Measurements from ENCODE around the gene UCMA.
"Not testable (repeated sequence)": the region's sequence is repeated elsewhere in the genome, so short reads cannot be mapped to it uniquely, and the experiment has no call there.

Gene UCMA

DNA sequence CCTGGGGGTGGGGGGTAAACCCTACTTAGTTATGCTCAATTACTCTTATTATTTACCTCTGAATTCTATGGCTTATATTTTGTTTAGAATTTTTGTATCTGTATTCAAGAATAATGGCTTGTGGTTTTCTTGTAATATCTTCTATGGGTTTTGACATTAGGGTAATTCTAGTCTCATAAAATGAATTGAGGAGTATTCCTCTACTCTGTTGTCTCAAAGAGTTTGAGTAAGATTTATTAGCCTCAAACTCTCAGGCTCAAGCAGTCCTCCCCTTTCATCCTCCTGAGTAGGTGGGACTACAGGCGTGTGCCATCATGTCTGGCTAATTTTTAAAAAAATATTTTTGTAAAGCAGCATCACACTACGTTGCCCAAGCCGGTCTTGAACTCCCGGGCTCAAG lies 19.6 kb upstream of the UCMA start:
- H3K4me3 ChIP-seq (ENCODE audit: low read length) = no peak overlapping the region
- H3K4me1 ChIP-seq (ENCODE audit: insufficient read depth, low read length) = no peaks in the 10 kb centered on the region
- no peak overlapping the region for H2AFZ ChIP-seq (ENCODE audit: low read depth, low read length)
- no peaks in the 10 kb centered on the region for H3K27me3 ChIP-seq (ENCODE audit: insufficient read depth, low read length)
- H3K36me3 ChIP-seq (ENCODE audit: insufficient read depth, low read length) = no peaks in the 10 kb centered on the region
- H3K9me3 ChIP-seq (ENCODE audit: low read length) = no peaks in the 10 kb centered on the region

DNA sequence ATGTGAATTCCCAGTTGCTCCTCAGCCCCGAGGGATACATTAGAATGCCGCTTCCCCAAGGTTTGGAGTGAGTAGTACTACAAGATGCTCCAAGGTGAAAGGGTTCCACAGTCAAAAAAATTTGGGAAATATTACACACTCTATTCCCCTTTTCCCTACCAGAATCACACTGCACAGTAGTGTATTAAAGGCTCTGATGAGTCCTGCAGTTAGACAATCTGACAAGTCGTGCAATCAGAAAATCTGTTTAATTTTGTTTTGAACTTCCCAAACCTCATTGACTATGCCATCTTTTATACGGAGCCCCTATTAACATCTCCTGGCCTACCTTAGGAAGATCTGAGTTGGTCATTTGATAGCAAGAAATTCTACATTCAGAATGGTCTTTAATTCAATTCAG lies 13.6 kb upstream of the UCMA start:
- H2AFZ ChIP-seq (ENCODE audit: low read depth, low read length) = no peak overlapping the region
- no peaks in the 10 kb centered on the region for H3K27me3 ChIP-seq (ENCODE audit: insufficient read depth, low read length)
- no peaks in the 10 kb centered on the region for H3K36me3 ChIP-seq (ENCODE audit: insufficient read depth, low read length)
- no peak overlapping the region for H3K4me3 ChIP-seq (ENCODE audit: low read length)
- H3K9me3 ChIP-seq (ENCODE audit: low read length) = no peaks in the 10 kb centered on the region
- no peaks in the 10 kb centered on the region for H3K4me1 ChIP-seq (ENCODE audit: insufficient read depth, low read length)

DNA sequence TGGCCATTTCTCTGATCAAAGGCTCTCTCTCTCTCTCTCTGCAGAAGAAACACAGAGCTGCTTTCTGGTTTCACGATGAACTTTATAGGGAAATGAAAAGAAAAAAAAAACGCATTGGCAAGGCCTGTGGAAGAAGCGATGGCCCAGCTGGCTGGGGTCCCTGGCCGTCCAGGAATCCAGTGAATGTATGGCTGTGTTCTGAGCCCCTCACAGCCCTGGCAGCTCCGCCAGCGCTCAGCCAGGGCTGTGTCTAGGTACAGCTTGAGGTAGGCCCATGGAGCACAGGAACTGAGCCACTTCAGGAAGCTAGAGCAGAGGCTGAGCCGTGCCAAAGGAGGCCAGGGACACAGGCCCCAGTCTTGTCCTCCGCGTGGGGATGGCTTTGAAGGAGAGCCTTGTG lies 13.1 kb upstream of the UCMA start:
- no peaks in the 10 kb centered on the region for H3K4me1 ChIP-seq (ENCODE audit: insufficient read depth, low read length)
- H3K27me3 ChIP-seq (ENCODE audit: insufficient read depth, low read length) = no peaks in the 10 kb centered on the region
- no peaks in the 10 kb centered on the region for H3K9me3 ChIP-seq (ENCODE audit: low read length)
- H3K4me3 ChIP-seq (ENCODE audit: low read length) = no peak overlapping the region
- no peak overlapping the region for H2AFZ ChIP-seq (ENCODE audit: low read depth, low read length)
- H3K36me3 ChIP-seq (ENCODE audit: insufficient read depth, low read length) = no peaks in the 10 kb centered on the region

DNA sequence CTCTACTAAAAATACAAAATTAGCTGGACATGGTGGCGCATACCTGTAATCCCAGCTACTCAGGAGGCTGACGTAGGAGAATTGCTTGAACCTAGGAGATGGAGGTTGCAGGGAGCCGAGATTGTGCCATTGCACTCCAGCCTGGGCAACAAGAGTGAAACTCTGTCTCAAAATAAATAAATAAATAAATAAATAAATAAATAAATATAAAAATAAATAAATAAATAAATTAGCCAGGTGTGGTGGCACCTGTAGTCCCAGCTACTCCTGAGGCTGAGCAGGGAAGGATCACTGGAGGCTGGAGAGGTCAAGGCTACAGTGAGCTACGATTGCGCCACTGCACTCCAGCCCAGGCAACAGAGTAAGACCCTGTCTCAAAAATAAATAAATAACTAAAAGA lies 8.1 kb upstream of the UCMA start:
- not testable (repeated sequence) for H3K27me3 ChIP-seq (ENCODE audit: insufficient read depth, low read length); H3K4me3 ChIP-seq (ENCODE audit: low read length); H3K4me1 ChIP-seq (ENCODE audit: insufficient read depth, low read length); H3K36me3 ChIP-seq (ENCODE audit: insufficient read depth, low read length); H3K9me3 ChIP-seq (ENCODE audit: low read length); H2AFZ ChIP-seq (ENCODE audit: low read depth, low read length)

DNA sequence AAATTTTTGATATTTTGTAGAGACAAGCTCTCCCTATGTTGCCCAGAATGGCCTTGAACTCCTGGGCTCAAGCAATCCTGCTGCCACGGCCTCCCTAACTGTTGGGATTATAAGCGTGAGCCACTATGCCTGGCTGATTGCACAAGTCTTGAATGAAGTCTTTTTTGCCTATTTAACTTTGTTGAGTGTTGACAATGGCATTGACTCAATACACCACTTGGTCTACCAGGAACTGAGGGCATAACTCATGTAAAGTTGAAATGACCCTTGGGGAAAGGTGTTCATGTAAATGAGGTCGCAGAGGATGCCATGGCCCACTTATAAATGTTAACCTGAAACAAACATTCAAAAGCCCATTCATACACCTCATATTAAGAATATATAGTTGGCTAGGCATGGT lies 7.4 kb upstream of the UCMA start:
- Histone ChIP-seq H3K36me3 (ENCODE audit: insufficient read depth, low read length) (no peaks in the 10 kb centered on the region), H2AFZ (ENCODE audit: low read depth, low read length) (no peak overlapping the region), H3K9me3 (ENCODE audit: low read length) (no peaks in the 10 kb centered on the region), H3K4me3 (ENCODE audit: low read length) (no peak overlapping the region), H3K4me1 (ENCODE audit: insufficient read depth, low read length) (no peaks in the 10 kb centered on the region), H3K27me3 (ENCODE audit: insufficient read depth, low read length) (no peaks in the 10 kb centered on the region)

DNA sequence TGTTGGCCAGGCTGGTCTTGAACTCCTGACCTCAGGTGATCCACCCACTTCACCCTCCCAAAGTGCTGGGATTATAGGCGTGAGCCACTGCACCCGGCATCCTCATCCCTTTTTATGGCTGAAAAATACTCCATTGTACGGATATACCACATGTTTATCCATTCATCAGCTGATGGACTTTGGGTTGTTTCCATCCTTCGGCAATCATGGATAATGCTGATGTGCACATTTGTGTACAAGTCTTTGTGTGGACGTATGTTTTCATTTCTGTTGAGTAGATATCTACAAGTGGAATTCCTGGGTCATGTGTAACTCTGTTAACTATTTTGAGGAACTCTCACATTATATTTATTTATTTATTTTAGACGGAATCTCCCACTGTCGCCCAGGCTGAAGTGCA lies 5.7 kb upstream of the UCMA start:
- H3K4me1 ChIP-seq (ENCODE audit: insufficient read depth, low read length) = no peaks in the 10 kb centered on the region
- H2AFZ ChIP-seq (ENCODE audit: low read depth, low read length) = no peak overlapping the region
- H3K36me3 ChIP-seq (ENCODE audit: insufficient read depth, low read length) = no peaks in the 10 kb centered on the region
- no peak overlapping the region for H3K4me3 ChIP-seq (ENCODE audit: low read length)
- no peaks in the 10 kb centered on the region for H3K9me3 ChIP-seq (ENCODE audit: low read length)
- H3K27me3 ChIP-seq (ENCODE audit: insufficient read depth, low read length) = no peaks in the 10 kb centered on the region

DNA sequence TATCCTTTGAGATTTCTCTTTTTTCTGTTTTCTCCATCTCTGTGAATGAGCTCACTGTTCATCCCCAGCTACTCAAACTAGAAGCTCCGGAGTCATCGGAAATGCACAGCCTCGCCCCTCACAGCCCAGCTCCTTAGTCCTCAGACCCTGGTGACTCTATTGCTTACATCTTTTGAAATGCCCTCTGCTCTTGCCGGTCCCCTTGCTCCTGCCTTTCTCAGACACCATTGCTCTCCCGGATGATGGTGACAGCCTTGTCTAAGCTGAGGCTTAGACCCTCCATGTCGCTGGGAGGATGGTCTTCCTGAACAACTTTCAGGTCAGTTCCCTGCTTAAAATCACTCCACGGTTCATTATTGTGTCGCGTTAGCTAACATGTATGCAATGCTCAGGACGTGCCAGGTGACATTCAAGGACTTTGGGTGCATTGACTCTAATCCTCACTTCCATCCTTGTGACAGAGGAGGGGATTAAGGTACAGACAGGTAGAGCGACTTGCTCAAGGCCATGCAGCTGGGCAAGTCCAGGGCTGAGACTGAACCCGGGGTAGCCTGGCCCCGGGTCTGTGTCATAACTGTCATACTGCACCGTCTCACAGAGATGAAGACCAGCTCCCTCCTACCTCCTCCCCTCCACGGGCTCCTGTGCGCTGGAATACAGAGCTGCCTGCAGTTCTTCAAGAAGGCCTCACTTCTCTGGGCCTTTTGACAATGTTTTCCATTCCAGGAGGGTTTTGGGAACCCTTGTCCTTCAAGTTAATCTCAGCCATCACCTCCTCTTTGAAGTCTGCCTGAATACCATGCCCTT lies 4.3 kb upstream of the UCMA start:
- Histone ChIP-seq H3K4me3 (ENCODE audit: low read length) (no peak overlapping the region), H3K9me3 (ENCODE audit: low read length) (no peaks in the 10 kb centered on the region), H3K4me1 (ENCODE audit: insufficient read depth, low read length) (no peaks in the 10 kb centered on the region), H3K36me3 (ENCODE audit: insufficient read depth, low read length) (no peaks in the 10 kb centered on the region), H3K27me3 (ENCODE audit: insufficient read depth, low read length) (no peaks in the 10 kb centered on the region), H2AFZ (ENCODE audit: low read depth, low read length) (no peak overlapping the region)

DNA sequence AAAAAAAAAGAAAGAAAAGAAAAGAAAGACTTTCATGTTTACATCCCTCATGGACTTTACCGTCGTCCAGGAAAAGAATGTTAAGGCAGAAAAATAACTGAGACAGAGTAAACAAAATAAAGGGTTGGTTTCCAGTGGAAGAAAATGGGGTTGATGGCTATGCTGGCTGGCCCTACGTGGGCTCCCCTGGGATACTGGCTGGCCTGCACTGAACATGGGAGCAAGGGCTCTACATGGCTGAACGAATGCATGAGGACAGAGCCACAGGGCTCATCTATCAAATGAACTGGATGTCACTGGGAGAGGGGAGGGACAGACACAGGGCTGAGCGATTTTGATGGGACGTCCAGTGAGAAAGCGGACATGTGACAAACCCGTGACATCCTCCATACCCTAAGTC lies 2.5 kb upstream of the UCMA start:
- Histone ChIP-seq H2AFZ (ENCODE audit: low read depth, low read length) (no peak overlapping the region), H3K36me3 (ENCODE audit: insufficient read depth, low read length) (no peaks in the 10 kb centered on the region), H3K9me3 (ENCODE audit: low read length) (no peaks in the 10 kb centered on the region), H3K4me3 (ENCODE audit: low read length) (no peak overlapping the region), H3K4me1 (ENCODE audit: insufficient read depth, low read length) (no peaks in the 10 kb centered on the region), H3K27me3 (ENCODE audit: insufficient read depth, low read length) (peaks cover 2% of the 10 kb centered on the region)

DNA sequence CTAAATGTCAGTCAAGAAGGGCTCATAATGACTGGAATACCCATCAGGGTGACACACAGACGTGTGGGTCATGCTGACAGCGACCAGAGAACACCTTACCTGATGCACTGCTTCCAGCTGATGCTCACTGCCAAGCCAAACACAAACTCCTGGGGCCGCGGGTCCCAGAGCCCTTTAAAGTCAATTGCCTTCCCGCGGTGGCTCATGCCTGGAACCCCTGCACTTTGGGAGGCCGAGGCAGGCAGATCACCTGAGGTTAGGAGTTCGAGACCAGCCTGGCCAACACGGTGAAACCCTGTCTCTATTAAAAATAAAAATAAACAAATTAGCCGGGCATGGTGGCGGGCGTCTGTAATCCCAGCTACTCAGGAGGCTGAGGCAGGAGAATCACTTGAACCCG lies 562 bp upstream of the UCMA start:
- H3K9me3 ChIP-seq (ENCODE audit: low read length); H3K27me3 ChIP-seq (ENCODE audit: insufficient read depth, low read length); H3K4me1 ChIP-seq (ENCODE audit: insufficient read depth, low read length); H3K36me3 ChIP-seq (ENCODE audit: insufficient read depth, low read length); H3K4me3 ChIP-seq (ENCODE audit: low read length); H2AFZ ChIP-seq (ENCODE audit: low read depth, low read length): not testable (repeated sequence)

DNA sequence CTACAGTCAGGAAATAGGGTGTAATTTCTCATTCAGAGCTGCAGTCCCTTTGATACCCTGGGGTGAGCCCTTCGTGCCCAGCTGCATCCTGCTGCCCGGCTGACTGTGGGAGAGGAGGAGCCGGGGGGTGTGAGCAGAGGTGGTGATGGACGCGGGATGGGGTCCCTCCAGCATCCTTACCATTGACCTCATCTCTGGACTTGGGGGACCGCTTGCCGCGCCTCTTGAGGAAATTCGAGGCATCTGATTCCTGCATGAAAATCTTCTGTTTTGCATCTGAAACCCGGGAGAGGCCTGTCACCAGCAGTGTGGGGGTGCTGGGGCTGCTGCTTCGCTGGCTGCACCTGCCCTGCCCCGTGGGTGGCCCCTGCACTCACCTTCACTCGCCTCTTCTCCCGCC lies 816 bp downstream of the UCMA start:
- Histone ChIP-seq H3K9me3 (ENCODE audit: low read length) (no peaks in the 10 kb centered on the region), H3K4me3 (ENCODE audit: low read length) (no peak overlapping the region), H3K36me3 (ENCODE audit: insufficient read depth, low read length) (no peaks in the 10 kb centered on the region), H2AFZ (ENCODE audit: low read depth, low read length) (no peak overlapping the region), H3K27me3 (ENCODE audit: insufficient read depth, low read length) (peaks cover 2% of the 10 kb centered on the region), H3K4me1 (ENCODE audit: insufficient read depth, low read length) (no peaks in the 10 kb centered on the region)

DNA sequence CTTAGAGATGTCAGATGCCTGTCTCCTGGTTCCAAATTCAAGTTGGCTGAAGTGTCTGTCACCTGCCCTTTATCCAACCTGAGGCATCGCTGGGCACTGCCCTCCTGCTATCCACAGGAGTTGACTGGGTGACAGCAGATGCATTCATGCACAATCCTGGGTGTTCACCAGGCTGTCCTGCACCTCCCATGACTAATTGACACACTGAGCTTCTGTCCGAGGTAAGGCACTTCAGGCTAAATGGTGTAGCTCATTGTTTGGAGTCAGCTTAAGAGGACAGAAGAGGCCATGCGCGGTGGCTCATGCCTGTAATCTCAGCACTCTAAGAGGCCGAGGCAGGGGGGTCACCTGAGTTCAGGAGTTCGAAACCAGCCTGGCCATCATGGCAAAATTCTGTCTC lies 2.4 kb downstream of the UCMA start:
- H2AFZ ChIP-seq (ENCODE audit: low read depth, low read length) = no peak overlapping the region
- peaks cover 2% of the 10 kb centered on the region for H3K27me3 ChIP-seq (ENCODE audit: insufficient read depth, low read length)
- no peak overlapping the region for H3K4me3 ChIP-seq (ENCODE audit: low read length)
- H3K9me3 ChIP-seq (ENCODE audit: low read length) = no peaks in the 10 kb centered on the region
- H3K4me1 ChIP-seq (ENCODE audit: insufficient read depth, low read length) = no peaks in the 10 kb centered on the region
- no peaks in the 10 kb centered on the region for H3K36me3 ChIP-seq (ENCODE audit: insufficient read depth, low read length)

DNA sequence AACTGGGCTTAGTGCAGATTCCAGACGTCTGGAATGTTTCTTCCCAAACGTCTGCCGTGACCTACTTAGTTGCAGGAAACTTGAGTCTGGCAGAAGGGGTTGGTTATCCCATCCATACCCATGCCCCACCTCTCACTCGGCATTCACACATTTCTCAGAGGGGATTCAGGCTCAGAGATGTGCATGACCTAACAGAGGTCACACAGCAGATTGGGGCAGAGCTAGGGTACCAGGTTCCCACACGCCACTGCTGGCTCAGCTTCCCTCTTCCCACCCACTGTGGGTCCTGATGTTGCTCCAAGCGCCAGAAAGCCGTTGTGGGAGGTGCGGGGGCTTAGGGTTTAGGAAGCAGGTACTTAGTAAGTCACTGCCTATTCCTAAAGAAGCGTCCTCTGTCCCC lies 3.0 kb downstream of the UCMA start:
- no peaks in the 10 kb centered on the region for H3K4me1 ChIP-seq (ENCODE audit: insufficient read depth, low read length)
- H2AFZ ChIP-seq (ENCODE audit: low read depth, low read length) = no peak overlapping the region
- H3K36me3 ChIP-seq (ENCODE audit: insufficient read depth, low read length) = no peaks in the 10 kb centered on the region
- H3K9me3 ChIP-seq (ENCODE audit: low read length) = no peaks in the 10 kb centered on the region
- no peak overlapping the region for H3K4me3 ChIP-seq (ENCODE audit: low read length)
- peaks cover 2% of the 10 kb centered on the region for H3K27me3 ChIP-seq (ENCODE audit: insufficient read depth, low read length)

DNA sequence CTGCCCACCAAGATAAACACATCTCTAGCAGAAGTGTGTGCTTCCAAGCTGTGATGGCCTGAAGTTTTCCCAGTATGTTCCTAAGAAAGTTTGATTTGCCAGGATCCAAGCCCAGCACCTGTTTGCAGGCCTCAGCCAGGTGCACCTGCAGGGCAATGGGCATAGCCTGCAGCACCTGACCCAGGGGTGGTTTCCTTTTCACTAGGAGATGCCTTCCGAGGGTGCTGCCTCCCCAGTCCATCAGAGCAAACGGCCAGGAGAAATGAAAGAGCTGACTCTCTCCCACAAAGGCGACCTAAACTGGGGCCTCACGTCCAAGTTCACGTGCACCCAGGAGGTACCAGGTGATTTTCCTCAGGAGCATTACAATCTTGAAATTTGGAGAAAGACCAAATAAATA lies 7.1 kb downstream of the UCMA start:
- Histone ChIP-seq H2AFZ (ENCODE audit: low read depth, low read length) (no peak overlapping the region), H3K4me1 (ENCODE audit: insufficient read depth, low read length) (no peaks in the 10 kb centered on the region), H3K4me3 (ENCODE audit: low read length) (no peak overlapping the region), H3K9me3 (ENCODE audit: low read length) (no peaks in the 10 kb centered on the region), H3K27me3 (ENCODE audit: insufficient read depth, low read length) (no peaks in the 10 kb centered on the region), H3K36me3 (ENCODE audit: insufficient read depth, low read length) (no peaks in the 10 kb centered on the region)

DNA sequence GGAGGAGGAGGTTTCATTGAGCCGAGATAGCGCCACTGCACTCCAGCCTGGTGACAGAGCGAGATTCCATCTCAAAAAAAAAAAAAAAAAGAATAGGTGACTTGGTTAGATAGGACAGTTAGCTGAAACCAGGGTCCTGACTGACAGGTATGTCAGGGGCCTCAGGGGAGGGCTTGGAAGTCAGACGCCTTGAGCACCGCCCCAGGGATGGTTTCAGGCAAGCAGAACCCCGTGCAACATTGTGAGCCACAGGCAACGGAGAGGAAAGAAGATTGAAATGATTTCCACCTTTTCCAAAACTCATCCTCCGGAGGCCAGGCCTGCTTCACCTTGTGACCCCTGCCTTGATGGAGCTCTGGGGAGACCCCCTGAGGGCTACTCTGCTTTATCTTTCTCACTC lies 8.6 kb downstream of the UCMA start:
- Histone ChIP-seq H3K4me3 (ENCODE audit: low read length) (no peak overlapping the region), H3K36me3 (ENCODE audit: insufficient read depth, low read length) (no peaks in the 10 kb centered on the region), H3K9me3 (ENCODE audit: low read length) (no peaks in the 10 kb centered on the region), H2AFZ (ENCODE audit: low read depth, low read length) (no peak overlapping the region), H3K4me1 (ENCODE audit: insufficient read depth, low read length) (no peaks in the 10 kb centered on the region), H3K27me3 (ENCODE audit: insufficient read depth, low read length) (no peaks in the 10 kb centered on the region)

Measured in neuron (in vitro differentiated cells).